T-helper 2 cell treated with Interferon-gamma antibody and Interleukin-4, amounts not matched to agents 100 ng/mL and 5 ng/mL, for 36 hours (primary cell): ENCODE measurements around the gene OR2T27. TPM values are rescaled to one million over a fixed set of nuclear protein-coding genes. Genes with fewer than 3 reads are reported as not detected.
"Not testable (repeated sequence)": the region's sequence is repeated elsewhere in the genome, so short reads cannot be mapped to it uniquely, and the experiment has no call there.

Source experiments
- intact Hi-C: fragments of 100-400 bp; cut with micrococcal nuclease; formaldehyde crosslinking; loops from one replicate; pipeline ENCODE4 v1.15.1; 2023
- total RNA-seq: library from RNA; stranded (reverse); gene quantifications from 2 replicates; pipeline ENCODE4 v1.2.3, GENCODE V29; 2022

The OR2T27 gene
- total RNA-seq: not detected in 2 replicates

GRCh38 chr1:248655354-248655753 is at the start of gene OR2T27:
TSS of gene OR2T27 (minus strand) at chr1:248655528. CDS start at chr1:248650884, 4,644 bp downstream.
- intact Hi-C loops: not testable (repeated sequence)

- intact Hi-C loops: no loop called here
Observed at GRCh38 chr1:248704606-248705005, 49.3 kb upstream of the OR2T27 start.

- intact Hi-C loops: no loop called here
Observed at GRCh38 chr1:248703674-248704073, 48.3 kb upstream of the OR2T27 start.

GRCh38 chr1:248702714-248703113 is 47.4 kb upstream of the OR2T27 start, which contains the start of gene OR14I1:
TSS of gene OR14I1 (minus strand) at chr1:248702766.
- intact Hi-C loops: no loop called here

GRCh38 chr1:248699099-248699498 is 43.8 kb upstream of the OR2T27 start:
- intact Hi-C loops: no loop called here

- intact Hi-C loops: no loop called here
Observed at GRCh38 chr1:248697907-248698306, 42.6 kb upstream of the OR2T27 start.

- intact Hi-C loops: no loop called here
Observed at GRCh38 chr1:248696774-248697173, 41.4 kb upstream of the OR2T27 start.

GRCh38 chr1:248696261-248696660 is 40.9 kb upstream of the OR2T27 start:
- intact Hi-C loops: no loop called here

- intact Hi-C loops: no loop called here
Observed at GRCh38 chr1:248695451-248696132, 40.3 kb upstream of the OR2T27 start.

- intact Hi-C loops: no loop called here
Observed at GRCh38 chr1:248691567-248692155, 36.3 kb upstream of the OR2T27 start.

GRCh38 chr1:248688527-248689298 is 33.4 kb upstream of the OR2T27 start:
- intact Hi-C loops: loop anchor here (5.0 kb wide), 1 partner anchor 119 kb away; no protein-coding TSS in a partner anchor

GRCh38 chr1:248686815-248687214 is 31.5 kb upstream of the OR2T27 start:
- intact Hi-C loops: loop anchor here (1.0 to 5.0 kb wide), 2 partner anchors 120 to 283 kb away; no protein-coding TSS in a partner anchor

GRCh38 chr1:248681651-248682050 is 26.3 kb upstream of the OR2T27 start:
- intact Hi-C loops: no loop called here

GRCh38 chr1:248670003-248670402 is 14.7 kb upstream of the OR2T27 start:
- intact Hi-C loops: no loop called here

- intact Hi-C loops: not testable (repeated sequence)
Observed at GRCh38 chr1:248663453-248664328, 8.4 kb upstream of the OR2T27 start.

GRCh38 chr1:248656797-248657196 is 1.5 kb upstream of the OR2T27 start:
- intact Hi-C loops: not testable (repeated sequence)

GRCh38 chr1:248648770-248649536 is 6.4 kb downstream of the OR2T27 start:
- intact Hi-C loops: not testable (repeated sequence)

- intact Hi-C loops: not testable (repeated sequence)
Observed at GRCh38 chr1:248645178-248645577, 10.2 kb downstream of the OR2T27 start, which contains the start of gene OR2T35. TSS of gene OR2T35 (minus strand) at chr1:248645278. CDS start at chr1:248639258, 6,020 bp downstream.

GRCh38 chr1:248642971-248643651 is 12.2 kb downstream of the OR2T27 start:
- intact Hi-C loops: not testable (repeated sequence)

- intact Hi-C loops: not testable (repeated sequence)
Observed at GRCh38 chr1:248641583-248641982, 13.7 kb downstream of the OR2T27 start.
